ENCODE data around the gene SLAMF1. TPM values are rescaled to one million over a fixed set of nuclear protein-coding genes. Genes with fewer than 3 reads are reported as not detected.
A peak's percentile ranks its signal among the peaks of the same experiment; 100 is the strongest.

SLAMF1 gene
- total RNA-seq, 4 donors from 2014 or later, result 0.09 to 0.26 TPM; not detected in 2

DNA sequence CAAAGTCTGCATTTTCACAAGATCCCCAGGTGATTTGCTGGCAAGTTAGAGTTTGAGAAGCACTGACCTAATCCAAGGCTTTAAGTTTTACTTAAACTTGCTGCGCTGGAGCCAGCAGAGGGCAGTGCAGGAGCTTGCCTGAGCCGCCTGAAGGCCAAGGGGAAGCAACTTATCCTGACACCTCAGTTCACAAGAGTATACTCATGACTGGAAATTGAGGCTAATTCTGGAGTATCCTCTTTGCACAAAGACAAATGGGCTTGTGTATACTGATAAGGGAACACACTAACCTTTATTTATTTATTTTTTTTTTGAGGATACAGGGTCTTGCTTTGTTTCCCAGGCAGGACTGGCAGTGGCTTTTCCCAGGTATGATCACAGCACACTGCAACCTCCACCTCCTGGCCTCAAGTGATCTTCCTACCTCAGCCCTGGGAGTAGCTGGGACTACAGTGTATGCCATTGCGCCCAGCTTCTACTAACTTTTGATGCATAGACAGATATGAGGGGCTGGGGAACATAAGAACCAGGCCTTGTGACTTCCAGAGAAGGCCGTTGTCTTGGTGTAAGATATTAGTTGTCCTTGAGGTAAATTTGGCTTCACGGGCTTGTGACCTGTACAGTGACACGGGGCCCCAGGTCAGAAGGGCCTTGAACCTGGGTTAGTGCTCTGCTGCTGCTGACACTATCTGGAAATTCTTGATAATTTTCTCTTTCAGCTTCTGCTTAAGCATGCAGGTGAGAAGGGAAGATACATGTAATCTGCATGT is 29.0 kb upstream of the SLAMF1 start:
- Histone ChIP-seq H3K36me3 (no peaks in the 10 kb centered on the region), H3K4me1 (no peaks in the 10 kb centered on the region), H3K9me3 (no peaks in the 10 kb centered on the region), H3K27me3 (no peaks in the 10 kb centered on the region), H3K4me3 (no peak overlapping the region), H3K27ac (no peak overlapping the region)
- TF ChIP-seq CTCF (IDR thresholded peaks at IDR 0.05) (peak; percentile 19 to 32 (median 31)), POLR2A (IDR thresholded peaks at IDR 0.05) (no peak)
- DNase-seq, result peak; percentile 17 to 33
- intact Hi-C loops (cut with DNase I; ENCODE audit: low total_unique reads), result no loop called here

DNA sequence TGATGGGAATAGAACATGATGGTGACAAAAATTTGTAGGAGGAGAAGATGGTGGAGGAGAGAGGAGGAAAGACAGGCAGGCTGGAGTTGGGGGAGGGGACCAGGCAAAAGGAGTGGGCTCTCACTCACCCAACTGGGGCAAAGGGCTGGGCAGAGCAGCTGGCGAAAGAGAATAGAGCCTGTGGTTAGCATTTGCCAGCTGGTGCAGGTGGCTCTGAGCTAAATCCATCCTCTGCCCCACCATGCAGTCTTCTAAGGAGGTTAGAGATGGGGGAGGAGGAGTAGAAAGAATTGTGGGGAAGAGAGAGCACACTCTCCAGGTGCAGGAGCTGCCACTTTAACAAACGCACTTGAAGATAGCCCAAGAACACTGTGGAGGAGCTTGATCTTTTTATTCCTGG is 27.6 kb upstream of the SLAMF1 start:
- intact Hi-C loops (cut with DNase I; ENCODE audit: low total_unique reads), result no loop called here

DNA sequence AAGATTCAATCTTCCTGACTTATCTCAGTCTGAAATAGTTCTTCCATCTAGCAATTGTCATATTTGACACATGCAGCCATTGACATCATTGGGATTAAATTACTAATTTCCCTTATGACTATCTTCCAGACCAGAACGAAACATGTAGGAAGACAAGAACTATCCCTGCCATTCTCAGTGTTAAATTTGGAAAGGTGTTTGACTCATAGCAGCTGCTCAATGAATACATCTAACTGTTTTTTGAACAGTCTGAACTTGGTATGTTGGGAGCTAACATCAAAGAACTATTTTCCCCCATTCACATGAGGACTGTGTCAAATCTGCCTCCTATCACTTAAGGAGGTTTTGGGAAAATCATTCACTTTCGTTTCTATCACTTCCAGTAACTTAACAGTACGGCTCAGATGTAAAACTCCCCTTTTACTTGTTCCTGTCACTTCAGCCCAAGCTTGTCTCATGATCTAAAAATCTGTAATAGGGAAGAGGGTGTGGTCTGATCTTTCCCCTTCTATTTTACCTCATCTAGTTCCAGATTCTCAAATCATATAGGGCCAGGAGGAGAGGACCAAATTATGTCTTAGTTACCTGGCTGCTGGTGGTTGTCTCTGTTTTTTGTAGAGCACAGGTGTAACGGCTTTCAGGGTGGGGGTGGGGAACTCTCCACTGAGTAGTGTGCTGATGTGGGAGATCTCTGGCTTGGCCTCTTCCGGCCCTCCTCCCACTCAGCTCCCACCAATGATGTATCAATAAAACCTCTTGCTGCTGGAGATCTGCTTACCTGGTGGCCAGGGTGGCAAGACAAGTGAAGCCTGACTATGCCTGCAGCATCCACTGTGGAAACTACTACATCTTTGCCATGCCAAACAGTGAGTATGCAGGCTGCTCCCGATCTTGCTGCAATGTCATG is 26.2 kb upstream of the SLAMF1 start:
- intact Hi-C loops (cut with DNase I; ENCODE audit: low total_unique reads), result no loop called here
- no peak for DNase-seq
- no peaks in the 10 kb centered on the region for H3K36me3 ChIP-seq

More for the DNA sequence above, 27.6 kb upstream of the SLAMF1 start:
- TF ChIP-seq CTCF (IDR thresholded peaks at IDR 0.05), result no peak
- no peak for TF ChIP-seq POLR2A (IDR thresholded peaks at IDR 0.05)
- no peak for DNase-seq
- Histone ChIP-seq H3K4me1 (no peaks in the 10 kb centered on the region), H3K27me3 (no peaks in the 10 kb centered on the region), H3K4me3 (no peak overlapping the region), H3K36me3 (no peaks in the 10 kb centered on the region), H3K27ac (no peak overlapping the region), H3K9me3 (no peaks in the 10 kb centered on the region)

DNA sequence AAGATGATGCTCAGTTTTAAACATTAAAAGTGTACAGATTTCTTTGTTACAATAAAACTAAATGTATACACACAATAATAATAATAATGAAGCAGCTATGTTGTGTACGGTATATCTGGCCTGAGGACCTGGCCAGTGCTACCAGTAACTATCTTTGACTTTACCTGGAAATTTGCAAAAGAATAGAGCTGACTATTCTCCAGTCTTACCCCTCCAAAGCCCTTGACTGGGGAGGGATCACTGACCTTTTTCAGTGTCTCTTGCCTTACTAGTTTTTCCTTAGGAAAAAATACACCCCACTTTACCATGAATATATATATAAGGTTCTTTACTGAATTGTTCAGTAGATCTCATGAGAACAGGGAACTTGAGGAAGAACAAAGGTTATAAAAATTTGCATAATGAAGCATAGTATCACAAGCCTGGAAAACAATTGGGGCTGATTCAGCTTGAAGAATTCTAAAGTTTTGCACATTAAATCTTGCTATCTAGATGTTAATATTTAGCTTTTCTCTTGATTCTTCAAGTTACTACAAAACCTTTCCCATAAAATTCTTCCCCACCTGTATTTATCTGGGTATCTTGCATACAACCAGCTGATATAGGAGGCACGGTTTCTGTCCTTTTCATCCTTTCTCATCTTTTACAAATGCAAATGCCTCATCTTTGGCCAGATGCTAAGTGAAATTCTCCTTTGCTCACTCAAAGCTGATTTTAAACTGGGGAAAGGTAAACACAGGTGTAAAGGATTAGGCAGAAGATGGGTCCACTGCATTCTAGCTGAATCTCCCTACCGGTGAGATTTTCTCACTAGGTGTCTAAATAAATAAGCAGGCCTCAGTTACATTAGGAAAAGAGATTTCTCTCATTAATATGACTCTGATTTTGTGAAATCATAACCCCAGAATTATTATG is 25.0 kb upstream of the SLAMF1 start:
- no peaks in the 10 kb centered on the region for H3K27me3 ChIP-seq
- TF ChIP-seq POLR2A (IDR thresholded peaks at IDR 0.05), result no peak
- no peak for TF ChIP-seq CTCF (IDR thresholded peaks at IDR 0.05)
- H3K36me3 ChIP-seq, result no peaks in the 10 kb centered on the region
- no peaks in the 10 kb centered on the region for H3K9me3 ChIP-seq
- no peaks in the 10 kb centered on the region for H3K4me1 ChIP-seq
- DNase-seq, result no peak
- intact Hi-C loops (cut with DNase I; ENCODE audit: low total_unique reads), result no loop called here
- no peak overlapping the region for H3K4me3 ChIP-seq
- no peak overlapping the region for H3K27ac ChIP-seq

More for the DNA sequence above, 26.2 kb upstream of the SLAMF1 start:
- Histone ChIP-seq H3K4me3 (no peak overlapping the region), H3K27ac (no peak overlapping the region), H3K4me1 (no peaks in the 10 kb centered on the region), H3K9me3 (no peaks in the 10 kb centered on the region), H3K27me3 (no peaks in the 10 kb centered on the region)
- TF ChIP-seq POLR2A (IDR thresholded peaks at IDR 0.05) (no peak), CTCF (IDR thresholded peaks at IDR 0.05) (no peak)

Data from uterus (tissue), 4 donors.